Measurements from ENCODE around the gene ECE1.

Gene ECE1

GRCh38 chr1:21302747-21303715 is 12.8 kb upstream of the ECE1 start:
- H3K27ac ChIP-seq = peak overlapping the region; percentile 62
- in situ Hi-C loops (cut with HindIII; ENCODE audit: low pct_ligation_motif_present, low sequenced_read_pairs) = no loop called here

GRCh38 chr1:21301794-21302440 is 11.7 kb upstream of the ECE1 start:
- no peak overlapping the region for H3K4me3 ChIP-seq (ENCODE audit: low read depth, low read length)
- in situ Hi-C loops (cut with HindIII; ENCODE audit: low pct_ligation_motif_present, low sequenced_read_pairs) = no loop called here
- no peak for TF ChIP-seq CTCF (IDR thresholded peaks at IDR 0.05; ENCODE audit: low read depth, low read length, missing control alignments)
- no peaks in the 10 kb centered on the region for H3K36me3 ChIP-seq (replicated peaks)
- H3K27me3 ChIP-seq (replicated peaks) = no peaks in the 10 kb centered on the region
- DNase-seq = no peak
- no peak overlapping the region for H3K27ac ChIP-seq

More at GRCh38 chr1:21302747-21303715, 12.8 kb upstream of the ECE1 start:
- no peak for DNase-seq
- H3K27me3 ChIP-seq (replicated peaks) = no peaks in the 10 kb centered on the region
- no peak overlapping the region for H3K4me3 ChIP-seq (ENCODE audit: low read depth, low read length)
- peak; percentile 30 for TF ChIP-seq CTCF (IDR thresholded peaks at IDR 0.05; ENCODE audit: low read depth, low read length, missing control alignments)
- no peaks in the 10 kb centered on the region for H3K36me3 ChIP-seq (replicated peaks)

DNA sequence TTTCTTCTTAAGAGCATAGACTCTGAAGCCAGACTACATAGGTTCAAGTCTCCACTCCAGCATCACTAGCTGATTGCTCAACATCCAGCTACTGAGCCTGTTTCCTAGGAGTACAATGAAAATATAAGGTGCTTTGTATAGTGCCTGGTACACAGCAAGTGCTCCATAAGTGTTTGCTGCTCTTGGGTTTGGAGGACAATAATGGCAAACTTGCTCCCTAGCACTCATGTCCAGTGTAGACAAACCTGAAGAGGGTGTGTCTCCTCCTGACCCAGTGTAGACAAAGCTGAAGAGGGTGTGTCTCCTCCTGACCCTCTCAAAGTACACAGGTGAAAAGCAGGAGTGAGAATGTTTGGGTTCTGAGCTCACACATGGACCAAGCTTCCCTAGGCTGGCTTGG is 10.5 kb upstream of the ECE1 start:
- in situ Hi-C loops (cut with HindIII; ENCODE audit: low pct_ligation_motif_present, low sequenced_read_pairs) = no loop called here
- H3K4me3 ChIP-seq (ENCODE audit: low read depth, low read length) = no peak overlapping the region
- no peaks in the 10 kb centered on the region for H3K36me3 ChIP-seq (replicated peaks)
- no peak for TF ChIP-seq CTCF (IDR thresholded peaks at IDR 0.05; ENCODE audit: low read depth, low read length, missing control alignments)
- no peak overlapping the region for H3K27ac ChIP-seq
- H3K27me3 ChIP-seq (replicated peaks) = no peaks in the 10 kb centered on the region
- no peak for DNase-seq

DNA sequence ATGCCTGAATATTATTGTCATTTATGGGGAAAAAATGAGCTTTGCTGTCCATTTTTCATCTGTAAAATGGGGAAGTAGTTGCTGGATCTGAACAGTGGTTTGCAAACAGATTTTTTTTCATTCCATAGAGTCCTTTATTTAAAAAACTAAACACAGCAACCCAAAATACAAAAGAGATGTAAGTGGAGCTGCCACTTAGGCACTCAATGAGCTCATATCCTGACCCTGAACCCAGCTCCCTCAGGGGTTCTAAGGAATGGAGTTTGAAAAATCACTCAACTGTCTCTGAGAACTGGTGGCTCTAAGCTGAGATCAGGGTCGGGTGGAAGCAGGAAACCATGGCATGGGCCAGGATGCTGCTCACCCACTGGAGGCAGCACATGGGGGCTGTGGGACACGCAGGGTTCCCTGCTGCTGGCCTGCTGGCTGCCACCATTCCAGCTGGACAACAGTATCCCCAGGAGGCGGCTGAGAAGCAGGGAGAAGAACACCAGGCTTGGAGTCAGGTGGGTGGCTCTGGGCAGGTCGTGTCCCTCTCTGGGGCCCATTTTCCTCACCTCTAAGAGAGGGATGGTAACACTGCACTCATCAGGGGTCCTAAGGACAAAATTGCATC is 9.6 kb upstream of the ECE1 start:
- H3K27ac ChIP-seq = no peak overlapping the region

DNA sequence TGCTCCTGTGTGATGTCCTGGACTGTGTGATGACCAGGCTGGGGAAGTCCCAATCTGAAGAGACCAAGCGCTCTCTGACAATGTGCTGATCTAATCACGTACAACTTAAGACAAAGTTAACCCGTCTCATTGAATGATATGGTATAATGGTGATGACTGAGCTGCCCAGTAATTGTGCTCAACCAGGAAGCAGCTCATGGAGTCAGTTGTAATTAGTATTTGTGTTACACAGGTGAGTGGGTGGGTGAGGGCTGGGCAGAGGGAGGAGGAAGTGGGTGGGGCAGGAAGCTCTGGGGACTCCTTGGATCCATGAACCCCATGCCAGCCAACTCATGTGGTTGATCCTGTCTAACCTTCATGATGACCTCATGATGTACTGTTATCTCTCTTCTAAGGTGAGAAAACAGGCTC is 8.7 kb upstream of the ECE1 start:
- H3K27ac ChIP-seq = no peak overlapping the region
- no peak for TF ChIP-seq CTCF (IDR thresholded peaks at IDR 0.05; ENCODE audit: low read depth, low read length, missing control alignments)
- no peak overlapping the region for H3K4me3 ChIP-seq (ENCODE audit: low read depth, low read length)
- no peaks in the 10 kb centered on the region for H3K27me3 ChIP-seq (replicated peaks)
- DNase-seq = no peak
- in situ Hi-C loops (cut with HindIII; ENCODE audit: low pct_ligation_motif_present, low sequenced_read_pairs) = no loop called here
- no peaks in the 10 kb centered on the region for H3K36me3 ChIP-seq (replicated peaks)

More for the DNA sequence above, 9.6 kb upstream of the ECE1 start:
- TF ChIP-seq CTCF (IDR thresholded peaks at IDR 0.05; ENCODE audit: low read depth, low read length, missing control alignments) = no peak
- no peak for DNase-seq
- Histone ChIP-seq H3K27me3 (replicated peaks) (no peaks in the 10 kb centered on the region), H3K4me3 (ENCODE audit: low read depth, low read length) (no peak overlapping the region), H3K36me3 (replicated peaks) (no peaks in the 10 kb centered on the region)
- in situ Hi-C loops (cut with HindIII; ENCODE audit: low pct_ligation_motif_present, low sequenced_read_pairs) = no loop called here

All from brain microvascular endothelial cell (primary cell).